HT1080 (cell line): ENCODE results near the gene FUBP1. TPM values are rescaled to one million over a fixed set of nuclear protein-coding genes. Genes with fewer than 3 reads are reported as not detected.
"Not testable (repeated sequence)": the region's sequence is repeated elsewhere in the genome, so short reads cannot be mapped to it uniquely, and the experiment has no call there.

Source experiments
- DNase-seq: peaks from one replicate; pipeline ENCODE4 v3.0.0-alpha.2; 2015; ENCODE audit warnings: low read depth
- total RNA-seq: library from RNA; depleted of rRNA; stranded (reverse); fragments of >200 nt; shearing (Covaris generic); gene quantifications from 2 replicates; pipeline ENCODE4 v1.2.3, GENCODE V29; 2014

Gene FUBP1
- total RNA-seq, 1 experiment from 2014 or later = 94.1 TPM

GRCh38 chr1:77948841-77949424 lies 29.9 kb downstream of the FUBP1 start:
- DNase-seq = peak; percentile 52

- no peak for DNase-seq
Measured at GRCh38 chr1:77945345-77945744, 33.5 kb downstream of the FUBP1 start.

GRCh38 chr1:77942400-77943140 lies 36.3 kb downstream of the FUBP1 start:
- DNase-seq = no peak

- DNase-seq = no peak
Measured at GRCh38 chr1:77940921-77941570, 37.8 kb downstream of the FUBP1 start.

- DNase-seq = no peak
Measured at GRCh38 chr1:77938651-77939050, 40.2 kb downstream of the FUBP1 start.

- peak; percentile 60 for DNase-seq
Measured at GRCh38 chr1:77929806-77930205, 49.1 kb downstream of the FUBP1 start.

GRCh38 chr1:77927414-77927813 lies 51.5 kb downstream of the FUBP1 start:
- DNase-seq = no peak

- no peak for DNase-seq
Measured at GRCh38 chr1:77926561-77927357, 52.1 kb downstream of the FUBP1 start.

- no peak for DNase-seq
Measured at GRCh38 chr1:77925956-77926355, 52.9 kb downstream of the FUBP1 start.

GRCh38 chr1:77925518-77925917 lies 53.4 kb downstream of the FUBP1 start:
- no peak for DNase-seq

- DNase-seq = not testable (repeated sequence)
Measured at GRCh38 chr1:77918918-77919317, 60.0 kb downstream of the FUBP1 start.

- no peak for DNase-seq
Measured at GRCh38 chr1:77910116-77910515, 68.8 kb downstream of the FUBP1 start.

GRCh38 chr1:77906624-77907023 lies 72.2 kb downstream of the FUBP1 start:
- DNase-seq = no peak

GRCh38 chr1:77906019-77906545 lies 72.8 kb downstream of the FUBP1 start:
- DNase-seq = no peak

- no peak for DNase-seq
Measured at GRCh38 chr1:77905603-77906002, 73.3 kb downstream of the FUBP1 start.

- DNase-seq = peak; percentile 64
Measured at GRCh38 chr1:77900687-77901293, 78.1 kb downstream of the FUBP1 start.

GRCh38 chr1:77899647-77900320 lies 79.1 kb downstream of the FUBP1 start:
- no peak for DNase-seq
